Retina (tissue), 1 donor: ENCODE measurements around the gene CTDSP1.

ENCODE experiments used
- DNase-seq: peaks from one replicate; pipeline ENCODE4 v3.0.0-alpha.2; 2016

CTDSP1 gene

DNA sequence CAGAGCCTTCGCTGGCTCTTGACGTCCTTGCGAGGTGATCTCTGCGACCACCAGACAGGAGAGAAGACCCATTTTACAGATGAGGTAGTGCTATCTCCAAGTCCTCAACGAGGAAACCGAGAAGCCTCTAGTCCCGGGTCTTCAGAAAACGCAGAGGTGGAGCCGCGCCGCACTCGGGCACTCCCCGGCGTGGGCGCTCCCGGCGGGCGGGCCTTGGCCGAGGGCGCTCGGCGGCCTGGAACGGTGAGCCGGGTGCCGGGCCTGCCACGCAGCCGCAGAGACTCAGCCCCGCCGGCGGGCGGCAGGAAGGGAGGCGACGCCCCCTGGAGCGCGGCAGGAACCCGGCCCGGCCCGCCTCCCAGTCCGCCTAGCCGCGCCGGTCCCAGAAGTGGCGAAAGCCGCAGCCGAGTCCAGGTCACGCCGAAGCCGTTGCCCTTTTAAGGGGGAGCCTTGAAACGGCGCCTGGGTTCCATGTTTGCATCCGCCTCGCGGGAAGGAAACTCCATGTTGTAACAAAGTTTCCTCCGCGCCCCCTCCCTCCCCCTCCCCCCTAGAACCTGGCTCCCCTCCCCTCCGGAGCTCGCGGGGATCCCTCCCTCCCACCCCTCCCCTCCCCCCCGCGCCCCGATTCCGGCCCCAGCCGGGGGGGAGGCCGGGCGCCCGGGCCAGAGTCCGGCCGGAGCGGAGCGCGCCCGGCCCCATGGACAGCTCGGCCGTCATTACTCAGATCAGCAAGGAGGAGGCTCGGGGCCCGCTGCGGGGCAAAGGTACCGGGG, at the start of gene CTDSP1:
Gene CTDSP1 (plus strand): TSS at position 478 of the 776 bp plus-strand sequence. CDS start 223 bp downstream, at position 701.
- peak; percentile 94 for DNase-seq

- DNase-seq, result no peak
Measured at GRCh38 chr2:218354045-218354444, 45.6 kb upstream of the CTDSP1 start.

DNA sequence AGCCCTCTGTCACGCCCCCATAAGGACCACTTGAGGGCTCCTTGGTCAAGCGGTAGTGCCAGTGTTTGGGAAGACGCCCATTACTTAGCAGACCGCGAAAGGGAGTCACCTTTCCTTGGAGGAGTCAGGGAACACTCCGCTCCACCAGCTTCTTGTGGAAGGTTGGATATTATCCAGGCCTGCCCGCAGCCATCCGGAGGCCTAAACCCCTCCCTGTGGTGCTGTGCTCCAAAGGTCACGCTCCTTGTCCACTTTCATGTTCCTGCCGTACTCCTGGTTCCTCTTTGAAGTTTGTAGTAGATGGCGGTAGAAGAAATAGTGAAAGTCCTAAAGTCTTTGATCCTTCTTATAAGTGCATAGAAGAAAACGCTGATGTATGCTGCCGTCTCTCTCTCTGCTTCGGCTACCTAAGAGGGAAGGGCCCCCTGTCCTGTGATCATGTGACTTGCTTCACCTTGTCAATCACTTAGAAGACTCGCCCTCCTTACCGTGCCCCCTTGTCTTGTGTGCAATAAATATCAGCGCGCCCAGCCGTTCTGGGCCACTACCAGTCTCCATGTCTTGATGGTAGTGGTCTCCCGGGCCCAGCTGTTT, 44.7 kb upstream of the CTDSP1 start:
- DNase-seq, result no peak

DNA sequence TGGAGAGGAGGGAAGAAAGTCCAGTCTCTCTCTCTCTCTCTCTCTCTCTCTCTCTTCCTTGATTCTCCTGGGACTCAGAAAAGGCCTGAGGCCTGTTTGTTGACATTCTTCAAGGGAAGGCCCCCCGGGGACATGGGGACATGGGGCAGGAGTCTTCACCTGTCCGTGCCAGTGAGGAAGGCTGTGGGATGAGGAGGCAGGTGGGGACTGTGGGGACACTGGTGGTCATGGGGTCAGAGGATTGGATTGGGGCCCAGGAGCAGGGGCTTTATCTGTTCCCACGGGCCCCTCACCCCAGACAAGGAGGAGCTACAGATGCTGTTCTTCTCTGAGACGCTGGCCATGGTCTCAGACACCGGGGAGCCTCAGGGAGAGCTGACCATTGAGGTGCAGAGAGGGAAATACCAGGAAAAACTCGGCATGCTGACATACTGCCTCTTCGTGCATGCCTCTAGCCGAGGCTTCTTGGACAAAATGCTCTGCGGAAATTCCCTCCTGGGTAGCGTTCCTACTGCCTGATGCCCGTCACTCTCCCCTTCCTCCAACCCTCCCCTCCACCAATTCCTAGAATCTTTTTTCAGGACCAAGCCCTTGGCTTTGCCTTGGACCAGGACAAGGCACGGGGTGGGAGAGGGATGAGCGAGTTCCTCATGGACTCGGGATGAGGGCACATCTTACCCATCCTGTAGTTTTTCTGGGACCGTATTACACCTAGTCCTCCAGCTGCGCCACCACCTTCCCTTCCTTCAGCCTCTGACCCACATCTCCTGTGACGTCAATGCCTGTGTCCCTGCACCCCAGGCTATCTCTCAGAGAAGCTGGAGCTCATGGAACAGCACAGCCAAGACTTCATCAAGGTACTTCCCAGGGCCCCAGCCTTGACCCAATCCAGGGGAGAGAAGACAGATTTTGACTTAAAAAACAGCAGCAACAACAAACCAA, 42.2 kb upstream of the CTDSP1 start:
- peak; percentile 31 for DNase-seq

DNA sequence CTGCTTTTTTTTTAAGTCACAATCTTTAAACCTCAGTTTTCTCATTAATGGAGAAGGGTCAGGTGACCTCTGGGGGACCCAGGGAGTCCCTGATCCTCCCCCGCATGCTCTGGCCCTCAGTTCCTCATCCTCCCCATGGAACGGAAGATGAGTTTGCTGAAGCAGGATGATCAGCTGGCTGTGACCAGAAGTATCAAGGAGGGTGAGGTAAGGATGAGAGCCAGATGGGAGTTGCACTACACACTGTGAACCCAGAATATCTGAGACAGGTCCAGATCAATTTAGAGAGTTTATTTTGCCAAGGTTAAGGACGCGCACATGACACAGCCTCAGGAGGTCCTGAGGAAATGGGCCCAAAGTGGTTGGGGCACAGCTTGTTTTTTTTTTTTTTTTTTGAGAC, 39.2 kb upstream of the CTDSP1 start:
- no peak for DNase-seq

DNA sequence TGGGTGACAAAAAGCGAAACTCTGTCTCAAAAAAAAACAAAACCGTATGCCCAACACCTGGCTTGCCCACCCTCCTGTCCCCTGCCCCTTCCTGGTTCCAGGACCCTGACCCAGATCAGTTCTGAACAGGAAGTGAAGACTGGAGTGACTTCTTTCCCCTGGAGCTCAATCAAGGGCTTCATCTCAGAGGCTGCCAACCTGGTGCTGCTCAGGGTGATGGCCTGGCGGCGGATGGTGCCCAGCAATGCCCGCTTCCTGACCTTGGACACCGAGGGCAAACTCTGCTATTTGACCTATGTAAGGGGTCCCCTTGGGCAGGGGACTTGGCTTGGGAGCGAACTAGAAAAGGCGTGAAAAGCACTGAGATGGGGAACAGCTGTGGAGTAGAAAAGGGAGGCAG, 37.1 kb upstream of the CTDSP1 start:
- no peak for DNase-seq

DNA sequence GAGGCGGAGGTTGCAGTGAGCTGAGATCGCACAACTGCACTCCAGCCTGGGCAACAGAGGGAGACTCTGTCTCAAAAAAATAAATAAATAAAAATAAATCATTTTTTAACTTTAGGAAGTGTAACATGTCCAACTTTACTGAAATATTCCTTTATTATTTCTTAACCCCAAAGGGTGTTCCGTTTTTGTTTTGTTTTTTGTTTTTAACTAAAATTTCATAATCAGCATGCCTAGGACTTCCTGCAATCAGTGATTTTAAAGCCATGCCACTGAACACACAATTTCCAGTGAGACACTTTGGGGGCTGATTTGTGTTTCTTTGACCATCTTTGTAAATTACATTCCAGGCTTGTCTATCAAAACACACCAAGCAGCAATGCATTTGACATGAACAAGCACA, 35.9 kb upstream of the CTDSP1 start:
- no peak for DNase-seq

- no peak for DNase-seq
Measured at GRCh38 chr2:218364196-218364595, 35.5 kb upstream of the CTDSP1 start.

- no peak for DNase-seq
Measured at GRCh38 chr2:218366621-218367414, 32.9 kb upstream of the CTDSP1 start.

GRCh38 chr2:218367415-218368149, 32.1 kb upstream of the CTDSP1 start:
- DNase-seq, result peak; percentile 84

DNA sequence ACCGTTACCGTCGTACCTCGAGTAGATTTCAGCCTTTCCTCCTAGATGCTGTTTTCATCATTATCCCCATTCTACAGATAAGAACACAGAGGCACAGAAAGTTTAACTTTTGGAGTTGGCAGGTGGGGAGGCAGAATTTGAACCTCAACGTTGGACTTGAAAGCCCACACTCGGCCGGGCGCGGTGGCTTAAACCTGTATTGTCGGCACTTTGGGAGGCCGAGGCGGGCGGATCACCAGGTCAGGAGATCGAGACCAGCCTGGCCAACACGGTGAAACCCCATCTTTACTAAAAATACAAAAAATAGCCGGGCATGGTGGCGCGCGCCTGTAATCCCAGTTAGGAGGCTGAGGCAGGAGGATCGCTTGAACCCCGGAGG, 31.5 kb upstream of the CTDSP1 start:
- DNase-seq, result no peak

DNA sequence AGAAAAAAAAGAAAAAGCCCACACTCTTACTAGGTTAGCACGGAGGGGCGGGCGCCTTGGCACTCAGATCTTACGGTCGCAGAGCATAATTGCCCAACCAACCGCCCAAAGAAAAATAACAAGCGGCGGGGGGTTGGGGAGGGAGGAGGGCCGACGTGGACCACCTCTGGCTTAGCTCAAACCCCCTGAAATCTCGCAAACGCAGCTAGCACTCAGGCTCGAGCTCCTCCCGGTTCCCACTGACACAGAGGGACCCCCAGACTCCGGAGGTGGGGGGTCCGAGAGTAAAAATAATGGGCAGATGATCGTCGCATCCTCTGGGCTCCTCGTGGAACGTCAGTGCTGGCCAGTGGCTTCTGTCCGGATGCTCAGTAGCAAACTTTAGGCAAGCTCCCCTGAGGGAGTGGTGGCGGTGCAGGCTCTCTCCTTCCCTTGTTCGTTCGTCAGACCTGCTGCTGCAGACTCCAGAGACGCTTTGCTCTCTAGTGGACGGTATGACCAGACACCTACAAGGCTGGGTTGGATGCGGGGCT, 31.0 kb upstream of the CTDSP1 start:
- peak; percentile 70 for DNase-seq

- DNase-seq, result no peak
Measured at GRCh38 chr2:218369330-218369729, 30.3 kb upstream of the CTDSP1 start.

- DNase-seq, result no peak
Measured at GRCh38 chr2:218370410-218371063, 29.1 kb upstream of the CTDSP1 start.

- no peak for DNase-seq
Measured at GRCh38 chr2:218371983-218372350, 27.7 kb upstream of the CTDSP1 start.

DNA sequence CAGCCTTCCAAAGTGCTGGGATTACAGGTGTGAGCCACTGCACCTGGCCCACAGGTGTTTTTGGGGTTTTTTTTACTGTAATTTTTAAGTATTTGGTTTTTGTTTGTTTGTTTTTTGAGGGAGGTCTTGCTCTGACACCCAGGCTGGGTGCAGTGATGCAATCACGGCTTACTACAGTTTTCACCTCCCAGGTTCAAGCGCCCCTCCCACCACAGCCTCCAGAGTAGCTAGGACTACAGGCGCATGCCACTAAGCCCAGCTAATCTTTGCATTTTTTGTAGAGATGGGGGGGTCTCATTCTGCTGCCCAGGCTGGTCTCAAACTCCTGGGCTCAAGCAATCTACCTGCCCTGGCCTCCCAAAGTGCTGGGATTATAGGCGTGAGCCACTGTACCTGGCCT, 24.9 kb upstream of the CTDSP1 start:
- DNase-seq, result no peak

DNA sequence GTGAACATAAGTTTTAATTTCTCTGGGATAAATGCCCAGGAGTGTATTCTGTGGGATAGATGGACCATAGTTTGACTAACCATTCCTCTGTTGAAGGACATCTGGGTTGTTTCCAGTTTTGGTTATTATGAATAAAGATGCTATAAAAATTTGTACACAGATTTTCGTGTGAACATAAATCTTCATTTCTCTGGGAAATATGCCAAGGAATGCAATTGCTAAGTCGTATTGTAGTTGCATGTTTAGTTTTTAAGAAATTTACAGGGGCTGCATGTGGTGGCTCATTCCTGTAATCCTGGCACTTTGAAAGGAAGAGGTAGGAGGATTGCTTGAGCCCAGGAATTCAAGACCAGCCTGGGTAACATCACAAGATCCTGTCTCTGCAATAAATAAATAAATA, 24.5 kb upstream of the CTDSP1 start:
- DNase-seq, result no peak

GRCh38 chr2:218378053-218378452, 21.6 kb upstream of the CTDSP1 start:
- DNase-seq, result no peak

DNA sequence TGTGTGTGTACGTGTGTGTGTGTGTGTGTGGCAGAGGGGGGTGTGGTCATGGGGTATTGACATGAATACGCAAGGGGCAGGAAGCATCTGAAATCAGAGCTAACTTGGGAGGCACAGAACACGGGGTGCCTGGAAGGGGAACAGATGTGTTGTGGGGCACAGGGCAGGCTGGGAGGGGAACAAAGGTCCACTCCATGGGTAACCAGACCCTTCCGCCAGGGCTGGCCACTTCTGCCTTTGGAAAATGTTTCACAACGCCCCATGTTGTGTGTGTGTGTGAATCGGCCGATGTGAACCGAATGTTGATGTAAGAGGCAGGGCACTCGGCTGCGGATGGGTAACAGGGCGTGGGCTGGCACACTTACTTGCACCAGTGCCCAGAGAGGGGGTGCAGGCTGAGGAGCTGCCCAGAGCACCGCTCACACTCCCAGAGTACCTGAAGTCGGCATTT, 17.7 kb upstream of the CTDSP1 start, which contains the start of gene SLC11A1:
Gene SLC11A1 (plus strand): TSS at position 358 of the 451 bp plus-strand sequence. CDS start 96 bp downstream, outside the sequence.
- DNase-seq, result no peak

DNA sequence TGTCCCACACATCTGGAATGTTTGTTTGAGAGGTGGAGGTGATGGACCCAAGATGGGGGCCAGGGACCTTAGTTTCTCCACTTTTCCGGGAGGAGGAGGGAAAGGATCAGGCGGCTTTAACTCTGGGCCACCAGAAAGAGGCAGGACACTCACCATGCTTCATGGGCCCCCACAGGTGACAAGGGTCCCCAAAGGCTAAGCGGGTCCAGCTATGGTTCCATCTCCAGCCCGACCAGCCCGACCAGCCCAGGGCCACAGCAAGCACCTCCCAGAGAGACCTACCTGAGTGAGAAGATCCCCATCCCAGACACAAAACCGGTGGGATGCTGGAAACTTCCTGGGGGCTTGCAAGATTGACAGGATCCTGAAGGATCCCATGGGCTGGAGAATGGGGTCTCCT, 16.9 kb upstream of the CTDSP1 start:
- no peak for DNase-seq
